Heart left ventricle (tissue), 16 donors: Measurements from ENCODE around the gene TPSB2. TPM values are rescaled to one million over a fixed set of nuclear protein-coding genes. Genes with fewer than 3 reads are reported as not detected.

Source experiments
- ATAC-seq, 4 donors: fragments of 200-7000 bp; cut with Tn5 transposase; one replicate each; pipeline ENCODE4 v1.9.1; 2020 to 2022; ENCODE audit warnings: moderate library complexity in 4 of 4, mild to moderate bottlenecking in 3 of 4, moderate number of reproducible peaks in 1 of 4
- DNase-seq, 5 donors: peaks; one replicate each; pipeline ENCODE4 v3.0.0-alpha.2; 2020
- H3K27ac ChIP-seq, 12 donors: fragments of 200-600 bp; sonication (generic) in 4 of 12; one replicate each; pipeline versions ENCODE4 v1.5.0 to v1.8.0; 2016 to 2022; ENCODE audit warnings: mild to moderate bottlenecking in 2 of 12
- H3K27me3 ChIP-seq, 9 donors: fragments of 200-600 bp; sonication (generic) in 2 of 9; one replicate each; pipeline versions ENCODE4 v1.5.1 to v1.8.0; 2016 to 2022; ENCODE audit warnings: mild to moderate bottlenecking in 3 of 9
- H3K36me3 ChIP-seq, 9 donors: fragments of 200-600 bp; sonication (generic) in 2 of 9; one replicate each; pipeline versions ENCODE4 v1.5.0 to v1.8.0; 2018 to 2022; ENCODE audit warnings: mild to moderate bottlenecking in 2 of 9
- H3K4me1 ChIP-seq, 12 donors: fragments of 200-600 bp; sonication (generic) in 4 of 12; one replicate each; pipeline versions ENCODE4 v1.5.0 to v1.8.0; 2016 to 2022; ENCODE audit warnings: mild to moderate bottlenecking in 3 of 12
- H3K4me3 ChIP-seq, 12 donors: fragments of 200-600 bp; sonication (generic) in 4 of 12; one replicate each; pipeline versions ENCODE4 v1.5.0 to v1.8.0; 2017 to 2022; ENCODE audit warnings: mild to moderate bottlenecking in 9 of 12, moderate library complexity in 4 of 12
- H3K9me3 ChIP-seq, 12 donors: fragments of 200-600 bp; sonication (generic) in 4 of 12; one replicate each; pipeline versions ENCODE4 v1.5.0 to v1.8.0; 2016 to 2022; ENCODE audit warnings: mild to moderate bottlenecking in 1 of 12
- POLR2A ChIP-seq, 2 donors: fragments of 450-650 bp; IDR thresholded peaks; one replicate each; pipeline ENCODE4 v1.6.1; 2017; ENCODE audit warnings: antibody characterized with exemption in 2 of 2, mild to moderate bottlenecking in 2 of 2, moderate library complexity in 2 of 2
- WGBS, 4 donors: extraction: QIAGEN DNeasy Blood & Tissue Kit in 2 of 4; methylation state at CpG; one replicate each; pipeline versions ENCODE4 v1.1.5 to v1.1.7; 2013 to 2018; 5-methylcytosine and 5-hydroxymethylcytosine counted together
- intact Hi-C, 10 donors: fragments of 100-400 bp; cut with DNase I; formaldehyde crosslinking; loops; one replicate each; pipeline versions ENCODE4 v1.11.1 to v1.14.2; 2022
- polyA plus RNA-seq, 2 donors: library from polyadenylated mRNA; stranded (reverse); fragments of 200-250 nt; gene quantifications; one replicate each; pipeline ENCODE4 v1.2.3, GENCODE V29; 2013
- total RNA-seq, 9 donors: library from RNA; depleted of rRNA in 2 of 9; stranded (reverse); fragments of >200 nt in 2 of 9; fragmentation: NEBNext Ultra II Directional in 3 of 9; extraction: Animal tissue kit (Norgen Biotek cat#: 25700) in 3 of 9; gene quantifications; one replicate each; pipeline versions ENCODE4 v1.1.0 to v1.2.4, GENCODE V29; 2016 to 2023
- TF ChIP-seq, protein P1 (sequence below), 12 donors: fragments of 200-600 bp; sonication (generic) in 4 of 12; IDR thresholded peaks; one replicate each; pipeline versions ENCODE4 v1.5.0 to v1.8.0; 2018 to 2022; ENCODE audit warnings: antibody characterized with exemption in 12 of 12, mild to moderate bottlenecking in 5 of 12
- donor health status: ischemic (EF 13 %, LVEDD 7.1; RV severe dilation, severe dysfunction).
- donor health status: healthy with polysubstance abuse.
- donor health status: DM: no; HTN: yes; CAD: no.
- donor health status: DM: no; HTN: no; CAD: no.
- donor health status: ischemic (EF 25% LVEDD 6.9; RV normal size, moderate dysfunction).
- donor health status: ischemic (EF 25% LVEDD 5.7; RV mildly dilated, moderate dysfunction).
- donor health status: healthy.
- donor health status: DM: yes; HTN: yes; CAD: no.
- donor health status: ischemic (EF 35%, LVEDD 5.7; RV mildly dilated, moderate dysfunction).
- donor health status: nonischemic (EF 11% LVEDD 7.7; RV severe dilation, severe dysfunction).
- donor health status: DM: yes; HTN: yes; CAD: no.
- donor health status: PGD.
- donor health status: ischemic (EF 29% LVEDD 5.4; RV normal size, mild dysfunction).
- donor health status: nonischemic (EF 23%, LVEDD 6.1; RV moderate dilation, normal function).

Gene TPSB2
- total and polyA plus RNA-seq, 11 donors, result 2.0 to 18.1 (median 2.3) TPM; not detected in 1

GRCh38 chr16:1213796-1214372 is 16.1 kb downstream of the TPSB2 start:
- no peaks in the 10 kb centered on the region for H3K4me1 ChIP-seq
- no peak for DNase-seq
- H3K9me3 ChIP-seq, result no peaks in the 10 kb centered on the region
- H3K4me3 ChIP-seq, result no peak overlapping the region
- intact Hi-C loops, result no loop called here
- 81 to 84% (median 83%) methylated on average over 21 to 25 of the region's 25 CpGs for whole genome bisulfite sequencing, 4 donors
- peak overlapping the region in 1 of 12 donors; percentile 24 for H3K27ac ChIP-seq
- peaks cover 0 to 4% (median 0%) of the 10 kb centered on the region in 9 donors for H3K36me3 ChIP-seq
- no peak for TF ChIP-seq POLR2A (IDR thresholded peaks at IDR 0.05)
- TF ChIP-seq, protein P1, sequence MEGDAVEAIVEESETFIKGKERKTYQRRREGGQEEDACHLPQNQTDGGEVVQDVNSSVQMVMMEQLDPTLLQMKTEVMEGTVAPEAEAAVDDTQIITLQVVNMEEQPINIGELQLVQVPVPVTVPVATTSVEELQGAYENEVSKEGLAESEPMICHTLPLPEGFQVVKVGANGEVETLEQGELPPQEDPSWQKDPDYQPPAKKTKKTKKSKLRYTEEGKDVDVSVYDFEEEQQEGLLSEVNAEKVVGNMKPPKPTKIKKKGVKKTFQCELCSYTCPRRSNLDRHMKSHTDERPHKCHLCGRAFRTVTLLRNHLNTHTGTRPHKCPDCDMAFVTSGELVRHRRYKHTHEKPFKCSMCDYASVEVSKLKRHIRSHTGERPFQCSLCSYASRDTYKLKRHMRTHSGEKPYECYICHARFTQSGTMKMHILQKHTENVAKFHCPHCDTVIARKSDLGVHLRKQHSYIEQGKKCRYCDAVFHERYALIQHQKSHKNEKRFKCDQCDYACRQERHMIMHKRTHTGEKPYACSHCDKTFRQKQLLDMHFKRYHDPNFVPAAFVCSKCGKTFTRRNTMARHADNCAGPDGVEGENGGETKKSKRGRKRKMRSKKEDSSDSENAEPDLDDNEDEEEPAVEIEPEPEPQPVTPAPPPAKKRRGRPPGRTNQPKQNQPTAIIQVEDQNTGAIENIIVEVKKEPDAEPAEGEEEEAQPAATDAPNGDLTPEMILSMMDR (IDR thresholded peaks at IDR 0.05), result no peak
- H3K27me3 ChIP-seq, result no peaks in the 10 kb centered on the region
- no peak for ATAC-seq

GRCh38 chr16:1213231-1213630 is 16.8 kb downstream of the TPSB2 start:
- TF ChIP-seq POLR2A (IDR thresholded peaks at IDR 0.05), result no peak
- TF ChIP-seq, protein P1 (IDR thresholded peaks at IDR 0.05), result no peak
- Histone ChIP-seq H3K4me3 (no peak overlapping the region), H3K27ac (peak overlapping the region in 1 of 12 donors; percentile 24), H3K9me3 (no peaks in the 10 kb centered on the region), H3K27me3 (no peaks in the 10 kb centered on the region), H3K36me3 (peaks cover 0 to 4% (median 0%) of the 10 kb centered on the region in 9 donors), H3K4me1 (no peaks in the 10 kb centered on the region)
- intact Hi-C loops, result no loop called here
- DNase-seq (no peak), ATAC-seq (no peak)
- WGBS, 4 donors, result 67 to 84% (median 76%) methylated on average over 1 to 8 of the region's 8 CpGs

- H3K36me3 ChIP-seq, result peaks cover 0 to 4% (median 0%) of the 10 kb centered on the region in 9 donors
- no peak for ATAC-seq
- H3K4me3 ChIP-seq, result no peak overlapping the region
- intact Hi-C loops, result no loop called here
- no peak overlapping the region for H3K27ac ChIP-seq
- DNase-seq, result no peak
- no peak for TF ChIP-seq POLR2A (IDR thresholded peaks at IDR 0.05)
- TF ChIP-seq, protein P1 (IDR thresholded peaks at IDR 0.05), result no peak
- WGBS, 4 donors, result 89 to 100% (median 91%) methylated on average over 1 to 40 of the region's 40 CpGs
- no peaks in the 10 kb centered on the region for H3K27me3 ChIP-seq
- H3K4me1 ChIP-seq, result no peaks in the 10 kb centered on the region
- H3K9me3 ChIP-seq, result no peaks in the 10 kb centered on the region
Observed at GRCh38 chr16:1212616-1213194, 17.3 kb downstream of the TPSB2 start.

GRCh38 chr16:1211451-1212268 is 18.3 kb downstream of the TPSB2 start:
- Histone ChIP-seq H3K27ac (no peak overlapping the region), H3K4me1 (no peaks in the 10 kb centered on the region), H3K9me3 (no peaks in the 10 kb centered on the region), H3K27me3 (no peaks in the 10 kb centered on the region), H3K36me3 (peaks cover 0 to 4% (median 0%) of the 10 kb centered on the region in 9 donors), H3K4me3 (no peak overlapping the region)
- no peak for DNase-seq
- no peak for TF ChIP-seq POLR2A (IDR thresholded peaks at IDR 0.05)
- TF ChIP-seq, protein P1 (IDR thresholded peaks at IDR 0.05), result no peak
- ATAC-seq, result no peak
- WGBS, 4 donors, result 93 to 95% (median 93%) methylated on average over 51 to 65 of the region's 65 CpGs
- intact Hi-C loops, result no loop called here
